Transverse colon (tissue), 4 donors: Measurements from ENCODE around the gene ABHD15. TPM values are rescaled to one million over a fixed set of nuclear protein-coding genes. Genes with fewer than 3 reads are reported as not detected.
A peak's percentile ranks its signal among the peaks of the same experiment; 100 is the strongest.

Source experiments
- DNase-seq: peaks from one replicate; pipeline ENCODE4 v3.0.0-alpha.2; 2019
- H3K27ac ChIP-seq, 4 donors: fragments of 200-600 bp; sonication (generic); 2 replicates each; pipeline ENCODE4 v1.5.1; 2016 to 2018; ENCODE audit warnings: inconsistent platforms in 4 of 4
- H3K27me3 ChIP-seq: fragments of 200-600 bp; sonication (generic); 2 replicates; pipeline ENCODE4 v1.5.1; 2017; ENCODE audit warnings: inconsistent platforms
- H3K36me3 ChIP-seq, 4 donors: fragments of 200-600 bp; sonication (generic); 2 replicates each; pipeline ENCODE4 v1.5.1; 2017 to 2019; ENCODE audit warnings: inconsistent platforms in 4 of 4
- H3K4me1 ChIP-seq, 4 donors: fragments of 200-600 bp; sonication (generic); 2 replicates each; pipeline ENCODE4 v1.5.1; 2017 to 2020; ENCODE audit warnings: inconsistent platforms in 4 of 4
- H3K4me3 ChIP-seq, 4 donors: fragments of 200-600 bp; sonication (generic); 1 replicate in 1 of 4; 2 replicates in 3 of 4; pipeline versions ENCODE4 v1.5.1 to v1.6.1; 2017 to 2019; ENCODE audit warnings: inconsistent platforms in 4 of 4
- H3K9me3 ChIP-seq, 2 donors: fragments of 200-600 bp; sonication (generic); 2 replicates each; pipeline ENCODE4 v1.5.1; 2017 to 2019; ENCODE audit warnings: inconsistent platforms in 2 of 2
- CTCF ChIP-seq, 5 experiments: fragments of 200-600 bp in 3 of 5; fragments of 450-650 bp in 2 of 5; sonication (generic) in 3 of 5; IDR thresholded peaks; 1 replicate in 2 of 5; 2 replicates in 3 of 5; pipeline ENCODE4 v1.5.1; 2016 to 2017; ENCODE audit warnings: antibody characterized with exemption in 5 of 5, inconsistent platforms in 3 of 5, mild to moderate bottlenecking in 2 of 5, moderate library complexity in 1 of 5
- EP300 ChIP-seq: sonication (generic); formaldehyde crosslinking; IDR thresholded peaks from one replicate; pipeline ENCODE4 v1.6.1; 2017; ENCODE audit warnings: antibody characterized with exemption, low read depth
- POLR2A ChIP-seq: fragments of 450-650 bp; IDR thresholded peaks from one replicate; pipeline ENCODE4 v1.6.1; 2016; ENCODE audit warnings: antibody characterized with exemption, mild to moderate bottlenecking, moderate library complexity
- POLR2AphosphoS5 ChIP-seq, 3 donors: sonication (generic); formaldehyde crosslinking; IDR thresholded peaks; one replicate each; pipeline ENCODE4 v1.6.1; 2016; ENCODE audit warnings: antibody characterized with exemption in 3 of 3
- WGBS, 2 donors: methylation state at CpG; one replicate each; pipeline ENCODE4 v1.1.5; 2018; ENCODE audit warnings: low coverage in 1 of 2; 5-methylcytosine and 5-hydroxymethylcytosine counted together
- in situ Hi-C, 4 donors: fragments of 200-750 bp; cut with MboI; loops; one replicate each; pipeline versions ENCODE4 v1.15.0 to v1.15.1; 2017; ENCODE audit warnings: low sequenced_read_pairs in 3 of 4, low pct_ligation_motif_present in 1 of 4, low pct_unique_long_range_greater_than_20kb in 1 of 4
- intact Hi-C: fragments of 100-400 bp; cut with DNase I; formaldehyde crosslinking; loops from one replicate; pipeline ENCODE4 v1.15.1; 2023; ENCODE audit warnings: low total_unique reads
- total RNA-seq, 4 donors: library from RNA; depleted of rRNA; stranded (reverse); fragments of >200 nt; gene quantifications; one replicate each; pipeline ENCODE4 v1.1.0, GENCODE V29; 2016

Gene ABHD15
- total RNA-seq, 4 donors from 2014 or later: 18.7 to 38.0 (median 24.6) TPM

- H3K36me3 ChIP-seq: peaks cover 0 to 12% (median 4%) of the 10 kb centered on the region in 4 donors
- H3K4me1 ChIP-seq: peaks cover 10 to 52% (median 34%) of the 10 kb centered on the region in 4 donors
- no peaks in the 10 kb centered on the region for H3K9me3 ChIP-seq
- peak overlapping the region in 2 of 4 donors; percentile 13 to 39 for H3K4me3 ChIP-seq
- peak; percentile 53 for DNase-seq
- H3K27me3 ChIP-seq: no peaks in the 10 kb centered on the region
- no peak for TF ChIP-seq POLR2A
- TF ChIP-seq CTCF (IDR thresholded peaks at IDR 0.05): peak; percentile 37 to 69 (median 55)
- H3K27ac ChIP-seq: peak overlapping the region in 2 of 4 donors; percentile 42 to 47
- intact Hi-C loops (no loop called here), in situ Hi-C loops (no loop called here)
- 66 to 69% methylated on average over 4 to 35 of the region's 62 CpGs for WGBS, 2 donors
These were observed 6.1 kb upstream of the ABHD15 start for GRCh38 chr17:29572691-29573557.

- in situ Hi-C loops: no loop called here
- DNase-seq: peak; percentile 12
- 74% methylated on average over 22 of the region's 30 CpGs; no CpG with 5 or more reads in 1 of the 2 donors for WGBS, 2 donors
- H3K4me1 ChIP-seq: peaks cover 10 to 52% (median 31%) of the 10 kb centered on the region in 4 donors
- H3K36me3 ChIP-seq: peaks cover 0 to 12% (median 4%) of the 10 kb centered on the region in 4 donors
- H3K27me3 ChIP-seq: no peaks in the 10 kb centered on the region
- no peak for TF ChIP-seq POLR2A
- TF ChIP-seq CTCF (IDR thresholded peaks at IDR 0.05): no peak
- TF ChIP-seq POLR2AphosphoS5 (IDR thresholded peaks at IDR 0.05): no peak
- no peak for TF ChIP-seq EP300
- H3K4me3 ChIP-seq: peak overlapping the region in 2 of 4 donors; percentile 13 to 39
- intact Hi-C loops: no loop called here
- H3K27ac ChIP-seq: peak overlapping the region in 2 of 4 donors; percentile 42 to 47
- H3K9me3 ChIP-seq: no peaks in the 10 kb centered on the region
These were observed 5.2 kb upstream of the ABHD15 start for GRCh38 chr17:29571883-29572681.

GRCh38 chr17:29571486-29571882, 4.6 kb upstream of the ABHD15 start:
- WGBS, 2 donors: 89 to 90% methylated on average over 2 to 6 of the region's 6 CpGs
- intact Hi-C loops (no loop called here), in situ Hi-C loops (no loop called here)
- peaks cover 0 to 11% (median 4%) of the 10 kb centered on the region in 4 donors for H3K36me3 ChIP-seq
- no peaks in the 10 kb centered on the region for H3K9me3 ChIP-seq
- no peak for DNase-seq
- no peak overlapping the region for H3K27ac ChIP-seq
- H3K27me3 ChIP-seq: no peaks in the 10 kb centered on the region
- peaks cover 10 to 52% (median 32%) of the 10 kb centered on the region in 4 donors for H3K4me1 ChIP-seq
- TF ChIP-seq EP300: no peak
- TF ChIP-seq POLR2AphosphoS5 (IDR thresholded peaks at IDR 0.05): no peak
- TF ChIP-seq POLR2A: no peak
- no peak for TF ChIP-seq CTCF (IDR thresholded peaks at IDR 0.05)
- H3K4me3 ChIP-seq: no peak overlapping the region

GRCh38 chr17:29570521-29570920, 3.7 kb upstream of the ABHD15 start:
- H3K9me3 ChIP-seq: no peaks in the 10 kb centered on the region
- intact Hi-C loops (no loop called here), in situ Hi-C loops (no loop called here)
- peak; percentile 49 for DNase-seq
- no peak overlapping the region for H3K4me3 ChIP-seq
- H3K27me3 ChIP-seq: no peaks in the 10 kb centered on the region
- peaks cover 12 to 58% (median 39%) of the 10 kb centered on the region in 4 donors for H3K4me1 ChIP-seq
- H3K36me3 ChIP-seq: peaks cover 0 to 1% (median 0%) of the 10 kb centered on the region in 4 donors
- WGBS, 2 donors: 59 to 69% methylated on average over 7 of the region's 7 CpGs
- TF ChIP-seq POLR2AphosphoS5 (IDR thresholded peaks at IDR 0.05) (no peak), EP300 (no peak), CTCF (IDR thresholded peaks at IDR 0.05) (no peak), POLR2A (no peak)
- no peak overlapping the region for H3K27ac ChIP-seq
